Stimulated activated CD4-positive, alpha-beta T cell treated with anti-CD3 and anti-CD28 coated beads, Interleukin-1b, Interleukin-23, amount 100 ng/mL, for 24 hours (primary cell): ENCODE measurements around the gene ALDH5A1.

ENCODE experiments used
- DNase-seq, 4 experiments: peaks; one replicate each; pipeline ENCODE4 v3.0.0-alpha.2; 2020; ENCODE audit warnings: low read depth in 4 of 4, low spot score in 1 of 4

ALDH5A1 gene

DNA sequence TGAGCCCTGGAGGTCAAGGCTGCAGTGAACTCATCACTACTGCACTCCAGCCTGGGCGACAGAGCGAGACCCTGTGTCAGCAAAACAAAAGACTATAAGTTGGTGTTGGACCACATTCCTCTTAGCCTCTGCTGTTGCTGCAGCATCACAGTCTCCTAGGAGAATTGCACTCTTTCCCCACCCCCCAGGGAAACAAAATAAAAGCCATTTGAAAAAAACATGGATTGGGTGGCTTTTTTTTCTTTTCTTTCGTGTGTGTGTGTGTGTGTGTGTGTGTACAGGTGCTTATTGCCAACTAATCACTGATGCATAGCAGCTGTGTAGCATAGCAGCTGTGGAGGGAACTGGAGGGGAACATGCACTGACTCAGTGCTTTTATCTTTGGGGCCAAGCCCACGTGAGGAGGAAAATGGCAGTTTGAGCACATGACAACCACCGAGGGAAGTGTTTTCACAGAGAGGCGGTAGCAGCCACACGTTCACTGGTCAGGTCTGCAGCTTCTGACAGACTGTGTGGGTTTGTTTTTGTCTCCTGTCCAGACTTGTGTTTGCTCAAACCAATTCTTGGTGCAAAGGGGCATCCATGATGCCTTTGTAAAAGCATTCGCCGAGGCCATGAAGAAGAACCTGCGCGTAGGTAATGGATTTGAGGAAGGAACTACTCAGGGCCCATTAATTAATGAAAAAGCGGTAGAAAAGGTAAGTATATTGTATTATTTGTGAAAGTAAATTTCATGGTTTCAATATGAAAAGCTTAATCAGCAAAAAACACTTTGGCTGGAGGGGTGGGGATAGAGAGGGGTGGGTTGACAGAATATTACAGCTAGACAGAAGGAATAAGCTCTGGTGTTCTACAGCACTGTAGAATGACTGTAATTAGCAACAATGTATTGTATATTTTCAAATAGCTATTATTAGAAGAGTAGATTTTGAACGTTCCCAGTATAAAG is 27.7 kb downstream of the ALDH5A1 start:
- no peak for DNase-seq

DNA sequence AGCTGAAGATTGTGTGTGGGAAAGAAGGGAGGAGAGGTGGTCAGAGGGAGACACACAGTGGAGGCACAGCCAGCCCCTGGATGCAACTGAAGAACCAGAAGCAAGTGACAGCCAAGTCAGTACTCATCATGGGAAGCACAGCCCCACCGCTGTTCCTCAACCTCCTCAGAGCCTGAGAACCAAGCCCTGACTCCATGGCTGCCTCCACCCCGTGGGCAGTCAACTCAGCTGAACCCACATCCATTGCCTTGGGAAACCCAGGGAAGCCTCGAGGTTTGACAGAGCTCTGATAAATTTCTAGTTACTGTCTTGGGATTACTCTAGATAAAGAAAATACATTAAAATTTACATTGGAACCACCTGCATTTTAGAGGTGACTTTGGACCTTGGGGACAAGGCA is 29.6 kb downstream of the ALDH5A1 start:
- no peak for DNase-seq

DNA sequence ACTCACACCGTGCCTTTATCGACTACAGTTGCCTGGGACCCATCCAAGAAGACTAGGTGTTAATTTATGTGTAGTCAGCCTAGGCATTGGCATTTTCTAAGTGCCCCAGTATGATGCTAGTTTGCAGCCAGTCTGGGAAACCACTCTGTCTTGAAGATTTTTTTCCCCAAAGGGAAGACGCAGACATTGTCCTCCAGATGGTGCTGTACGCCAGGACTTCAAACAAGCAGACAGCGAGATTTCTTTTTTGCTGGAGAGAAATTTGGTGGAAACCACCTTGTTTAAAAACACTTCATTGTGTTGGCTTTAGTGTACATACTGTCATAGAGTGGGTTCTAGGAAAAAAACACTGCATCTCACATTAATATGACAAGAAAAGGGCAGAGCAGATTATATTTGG is 30.0 kb downstream of the ALDH5A1 start:
- no peak for DNase-seq

DNA sequence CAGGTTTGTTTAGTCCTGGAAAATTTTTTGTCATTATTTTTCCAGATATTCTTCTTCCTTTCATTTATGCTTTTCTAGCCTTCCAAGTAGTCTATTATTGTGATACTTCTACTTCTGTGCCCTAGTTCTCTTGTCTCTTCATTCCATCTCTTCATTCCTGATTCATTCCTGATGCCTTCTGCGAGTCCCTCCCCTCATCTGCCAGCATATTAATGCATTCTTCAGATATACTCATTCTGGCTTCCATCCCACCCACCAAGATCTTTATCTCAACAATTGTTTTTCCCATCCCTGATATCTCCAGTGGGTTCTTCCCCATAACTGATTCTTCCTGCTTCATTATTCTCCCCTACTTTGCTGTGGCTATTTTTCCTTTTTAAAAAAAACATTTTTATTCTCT is 35.2 kb downstream of the ALDH5A1 start:
- DNase-seq = no peak

DNA sequence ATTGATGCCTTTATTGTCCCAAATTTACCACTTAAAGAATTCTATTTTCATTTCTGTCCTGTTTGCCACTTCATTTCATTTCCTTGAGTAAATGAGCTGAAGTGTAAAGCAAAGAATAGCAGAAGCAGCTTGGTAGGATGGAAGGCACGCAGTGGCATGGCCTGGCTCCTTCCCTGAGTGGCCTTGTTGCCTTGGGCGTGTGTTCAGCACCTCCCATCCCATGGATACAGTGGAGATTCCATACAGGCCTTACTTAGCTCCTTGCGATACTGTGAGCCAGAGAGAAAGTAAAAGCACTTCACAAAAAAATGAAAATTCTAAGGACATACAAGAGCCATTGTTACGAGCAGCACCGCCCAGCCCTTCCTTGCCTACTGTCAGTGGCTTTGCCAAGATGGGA is 39.6 kb downstream of the ALDH5A1 start:
- no peak for DNase-seq

DNA sequence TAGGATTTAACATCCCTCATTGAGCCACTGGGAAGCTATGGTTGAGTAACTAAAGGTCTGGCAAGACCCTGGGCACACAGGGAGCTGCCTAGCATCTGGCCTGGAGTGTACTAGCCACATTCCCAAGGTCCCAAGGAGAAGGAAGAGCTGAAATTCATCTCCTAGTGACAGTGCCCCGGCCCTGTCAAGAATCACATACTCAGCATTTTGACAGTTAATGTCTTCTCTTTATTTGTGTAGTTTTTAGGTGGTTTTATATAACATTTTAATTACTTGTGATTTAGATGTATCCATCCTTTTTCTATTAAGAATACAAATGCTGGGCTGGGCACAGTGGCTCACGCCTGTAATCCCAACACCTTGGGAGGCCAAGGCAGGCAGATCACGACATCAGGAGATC is 40.4 kb downstream of the ALDH5A1 start:
- DNase-seq = no peak

DNA sequence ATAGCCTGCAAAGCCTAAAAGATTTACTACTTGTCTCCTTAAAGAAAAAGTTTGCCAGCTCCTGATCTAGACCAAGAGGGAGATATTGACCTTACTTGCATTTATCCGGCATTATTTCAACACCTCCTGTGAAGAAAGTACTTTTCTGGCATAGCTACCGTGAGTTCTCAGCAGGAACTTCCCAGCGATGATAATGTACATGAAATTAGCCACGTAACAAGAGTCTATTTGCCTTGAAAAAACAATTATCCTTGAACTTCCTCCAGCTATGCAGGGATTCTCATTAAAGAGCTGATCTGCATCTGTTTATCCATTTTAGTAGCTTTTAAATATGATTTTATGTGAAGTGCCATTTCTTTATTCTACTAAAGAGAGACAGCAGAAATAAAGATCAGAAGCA is 41.7 kb downstream of the ALDH5A1 start:
- no peak for DNase-seq

DNA sequence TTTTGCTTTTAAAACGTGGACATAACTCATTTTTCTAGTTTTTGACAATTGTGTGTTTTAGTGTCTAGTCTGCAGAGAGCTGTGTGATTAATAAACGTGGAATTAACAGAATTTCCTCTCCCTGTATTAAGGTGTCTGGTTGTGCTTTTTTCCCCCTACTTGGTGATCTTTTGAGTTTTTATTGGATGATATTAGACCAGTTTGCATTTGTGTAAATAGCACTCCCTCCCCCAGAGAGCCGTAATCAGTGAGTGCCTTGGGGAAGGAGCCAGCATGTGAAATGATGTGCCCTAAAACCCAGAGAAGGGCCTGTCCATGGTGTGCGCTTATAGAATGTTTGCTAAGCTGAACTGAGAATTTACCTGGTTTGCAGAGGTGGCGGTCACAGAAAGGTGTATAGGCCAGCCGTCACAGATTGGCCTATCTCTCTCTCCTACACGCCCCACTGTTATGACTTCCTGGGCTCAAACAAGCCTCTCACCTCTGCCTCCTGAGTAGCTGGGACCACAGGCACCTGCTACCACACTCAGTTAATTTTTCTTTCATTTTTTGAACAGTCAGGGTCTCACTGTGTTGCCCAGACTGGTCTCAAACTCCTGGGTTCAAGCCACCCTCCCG is 42.4 kb downstream of the ALDH5A1 start:
- DNase-seq = no peak

DNA sequence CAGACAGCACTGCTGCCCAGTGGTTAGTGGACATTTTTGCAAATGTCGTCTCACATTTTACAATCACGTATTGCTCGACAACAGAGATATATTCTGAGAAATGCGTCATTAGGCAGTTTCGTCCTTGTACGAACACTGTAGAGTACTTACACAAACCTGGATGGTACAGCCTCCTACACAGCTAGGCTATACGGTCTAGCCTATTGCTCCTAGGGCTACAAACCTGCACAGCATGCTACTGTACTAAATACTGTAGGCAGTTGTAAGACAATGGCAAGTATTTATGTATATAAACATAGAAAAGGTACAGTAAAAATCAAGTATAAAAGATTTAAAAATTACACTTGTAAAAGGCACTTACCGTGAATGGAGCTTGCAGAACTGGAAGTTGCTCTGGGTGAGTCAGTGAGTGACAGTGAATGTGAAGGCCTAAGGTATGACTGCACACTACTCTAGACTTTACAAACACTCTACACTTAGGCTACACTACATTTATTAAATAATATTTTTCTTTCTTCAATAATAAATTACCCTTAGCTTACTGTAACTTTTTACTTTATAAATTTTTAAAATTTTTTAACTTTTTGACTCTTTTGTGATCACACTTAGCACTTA is 43.1 kb downstream of the ALDH5A1 start:
- no peak for DNase-seq

DNA sequence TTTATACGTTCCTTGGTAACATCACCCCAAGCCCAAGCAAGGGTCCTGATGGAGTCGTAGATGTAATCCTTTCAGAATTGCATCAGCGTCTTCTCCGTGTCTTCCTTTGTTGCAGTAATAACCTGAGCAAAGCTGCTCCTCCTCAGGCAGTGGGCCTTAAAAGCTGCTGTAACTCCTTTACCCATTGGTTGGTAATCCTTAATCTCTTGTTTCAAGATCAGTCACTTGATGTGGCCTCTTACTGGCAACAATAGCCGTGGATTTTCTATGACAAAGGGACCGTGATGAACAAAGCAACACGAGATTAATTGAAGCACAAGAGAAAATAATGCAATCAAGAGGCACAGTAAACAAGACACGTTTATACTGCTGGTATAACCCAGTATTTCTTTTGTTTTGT is 44.6 kb downstream of the ALDH5A1 start:
- no peak for DNase-seq

DNA sequence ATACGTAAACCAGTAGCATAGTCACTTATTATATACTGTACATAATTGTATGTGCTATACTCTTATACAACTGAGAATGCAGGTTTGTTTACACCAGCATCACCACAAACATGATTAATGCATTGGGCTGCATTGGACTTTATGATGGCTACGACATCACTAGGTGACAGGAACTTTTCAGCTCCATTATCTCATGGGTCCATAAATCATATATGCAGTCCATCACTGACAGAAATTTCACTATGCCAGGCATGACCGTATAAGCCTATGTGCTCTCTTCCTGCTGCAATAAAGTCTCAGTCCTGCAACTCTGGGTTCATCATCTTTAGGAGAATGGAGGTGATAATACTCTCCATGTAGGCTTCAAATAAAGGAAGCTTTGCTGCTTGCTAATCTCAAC is 45.4 kb downstream of the ALDH5A1 start:
- DNase-seq = no peak

DNA sequence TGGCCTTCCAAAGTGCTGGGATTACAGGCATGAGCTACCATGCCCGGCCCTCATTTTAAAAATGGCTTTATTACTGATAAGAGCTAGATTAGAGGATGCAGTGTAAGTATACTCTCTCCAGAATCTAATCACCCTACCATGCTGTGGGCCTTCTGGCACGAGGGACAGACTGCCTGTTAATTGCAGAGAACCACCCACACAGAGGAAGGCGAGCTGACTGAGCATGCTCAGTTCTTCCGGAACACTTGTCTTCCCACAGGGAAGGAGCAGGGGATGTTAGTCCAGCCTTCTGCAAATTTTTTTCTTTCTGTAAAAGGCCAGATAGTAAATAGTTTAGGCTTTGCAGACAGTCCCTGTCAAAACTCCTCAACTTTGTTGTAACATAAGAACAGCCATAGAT is 48.9 kb downstream of the ALDH5A1 start:
- DNase-seq = no peak

DNA sequence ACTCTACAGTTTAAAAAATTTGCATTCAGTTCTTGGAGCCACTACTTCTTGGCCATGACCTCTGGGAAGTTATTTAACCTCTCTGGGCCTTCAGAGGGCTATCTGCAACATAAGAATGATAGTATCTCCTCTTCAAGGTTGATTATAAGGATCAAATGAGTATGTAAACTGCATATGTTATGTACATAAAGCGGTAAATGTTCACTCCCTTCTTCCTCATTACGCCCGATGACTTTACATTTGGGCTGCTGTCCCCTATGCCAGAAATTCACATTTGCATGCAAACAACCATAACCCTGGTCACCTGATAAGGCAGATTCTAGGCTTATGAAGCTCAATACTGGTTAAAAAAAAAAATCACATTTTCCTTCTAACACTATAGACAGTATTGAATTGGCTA is 50.4 kb downstream of the ALDH5A1 start:
- DNase-seq = no peak

DNA sequence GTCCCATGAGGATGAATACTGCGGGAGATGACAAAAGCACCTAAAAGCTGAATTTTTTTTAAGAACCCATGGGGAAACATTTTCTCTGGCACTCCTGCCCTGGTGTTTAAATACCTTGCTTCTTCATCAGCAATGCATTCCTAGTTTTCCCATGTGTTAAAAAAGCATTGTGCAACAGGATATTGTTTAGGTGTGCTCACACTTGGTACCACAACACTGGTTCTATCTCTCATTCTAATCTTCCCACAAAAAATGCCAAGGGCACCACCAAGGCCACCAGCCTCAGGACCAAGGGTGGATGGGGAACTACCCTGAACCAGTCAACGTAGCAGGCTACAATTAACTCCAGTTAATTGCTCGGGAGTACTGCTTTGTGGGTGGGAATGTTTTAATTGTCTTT is 50.9 kb downstream of the ALDH5A1 start:
- no peak for DNase-seq

DNA sequence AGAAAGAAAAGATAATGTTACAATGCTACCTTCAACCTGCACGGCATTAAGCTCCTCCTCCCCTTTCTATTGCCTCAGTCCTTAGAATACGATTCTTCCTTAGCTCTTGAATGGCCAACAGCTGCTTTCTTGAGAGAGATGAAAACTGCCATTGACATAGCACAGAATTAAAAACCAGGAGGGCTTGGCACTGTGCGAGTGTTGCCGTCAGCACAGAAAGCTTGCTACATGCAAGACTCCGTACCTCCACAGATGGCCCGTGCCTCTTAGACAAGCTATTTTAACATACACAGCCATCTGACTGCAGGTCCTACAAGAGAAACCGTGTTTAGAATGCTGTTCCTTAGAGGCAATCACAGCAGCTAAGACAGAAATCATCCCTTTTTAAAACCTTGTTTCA is 51.7 kb downstream of the ALDH5A1 start:
- no peak for DNase-seq

DNA sequence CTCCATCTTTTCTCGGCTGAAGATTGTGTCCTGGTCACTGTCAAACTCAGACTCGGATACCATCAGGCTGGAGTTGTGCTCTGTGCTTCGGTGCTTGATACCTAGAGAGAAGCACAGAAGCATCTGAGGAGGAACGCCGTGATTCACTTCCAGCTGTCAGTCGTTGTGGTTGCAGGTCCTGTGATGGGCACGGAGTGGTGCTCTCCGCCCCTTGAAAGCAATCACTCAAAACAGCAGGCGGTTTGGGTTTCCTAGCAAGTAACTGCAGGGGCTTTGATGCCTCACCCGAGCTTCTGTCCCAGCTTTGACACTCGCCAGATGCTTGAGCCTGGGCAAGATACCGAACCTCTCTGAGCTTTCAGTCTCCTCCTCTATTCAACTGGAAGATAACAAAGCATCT is 52.5 kb downstream of the ALDH5A1 start:
- DNase-seq = peak in 3 of 4 experiments; percentile 1 to 5 (median 4)

DNA sequence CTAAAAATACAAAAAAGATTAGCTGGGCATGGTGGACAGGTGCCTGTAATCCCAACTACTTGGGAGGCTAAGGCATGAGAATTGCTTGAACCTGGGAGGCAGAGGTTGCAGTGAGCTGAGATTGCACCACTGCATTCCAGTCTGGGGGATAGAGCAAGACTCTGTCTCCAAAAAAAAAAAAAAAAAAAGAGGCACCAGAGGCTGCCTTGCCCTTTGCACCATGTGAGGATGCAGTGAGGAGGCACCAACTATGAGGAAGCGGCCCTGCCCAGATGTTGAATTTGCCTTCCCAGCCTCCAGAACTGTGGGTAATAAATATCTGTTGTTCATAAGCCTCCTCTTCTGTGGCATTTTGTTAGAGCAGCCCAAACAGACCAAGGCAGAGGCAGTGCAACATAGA is 54.4 kb downstream of the ALDH5A1 start:
- DNase-seq = no peak

DNA sequence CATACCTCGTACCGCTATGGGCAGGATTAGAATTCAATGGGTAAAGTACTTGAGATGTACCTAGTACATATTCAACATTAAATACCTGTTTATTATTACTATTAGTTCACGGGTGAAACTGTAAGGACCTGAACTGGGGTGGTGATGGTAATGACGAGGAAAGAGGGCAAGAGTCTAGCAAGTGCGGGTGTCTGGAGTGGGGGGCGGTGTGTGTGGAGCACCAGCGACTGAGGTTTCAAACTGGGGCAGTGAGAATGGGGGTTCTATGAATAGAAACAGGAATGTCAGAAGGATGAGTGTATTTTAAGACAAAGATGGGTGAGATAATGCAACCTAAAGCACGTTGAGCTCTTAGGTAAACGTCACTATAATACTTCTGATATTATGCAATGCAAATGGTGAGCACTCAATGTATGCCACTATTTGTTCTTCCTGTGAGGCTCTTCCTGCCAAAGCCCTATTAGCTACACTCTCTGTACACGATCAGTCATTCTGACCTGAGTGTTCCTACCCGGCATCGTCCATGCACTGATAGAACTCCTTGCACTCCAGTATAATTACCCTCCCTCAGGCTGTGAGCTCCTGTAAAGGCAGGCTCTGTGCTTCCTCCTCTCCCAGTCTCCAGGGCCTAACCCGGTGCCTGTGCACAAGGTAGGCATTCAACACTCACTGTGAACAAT is 55.0 kb downstream of the ALDH5A1 start:
- no peak for DNase-seq

DNA sequence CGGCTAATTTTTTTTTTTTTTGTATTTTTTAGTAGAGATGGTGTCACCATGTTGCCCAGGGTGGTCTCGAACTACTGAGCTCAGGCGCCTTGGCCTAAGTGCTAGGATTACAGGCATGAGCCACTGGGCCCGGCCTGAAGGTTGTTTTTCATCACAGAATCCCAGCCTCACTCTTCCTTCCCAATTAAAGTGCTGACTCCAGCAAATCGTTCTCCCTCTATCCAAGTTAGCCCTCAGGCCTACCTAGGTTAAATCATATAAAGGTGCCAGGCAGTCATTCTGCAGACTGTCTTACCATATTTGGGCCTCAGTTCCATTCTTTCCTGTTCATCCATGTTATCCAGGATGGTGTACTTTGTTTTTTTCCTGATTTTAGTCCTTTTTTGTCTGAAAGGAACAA is 56.4 kb downstream of the ALDH5A1 start:
- DNase-seq = no peak

DNA sequence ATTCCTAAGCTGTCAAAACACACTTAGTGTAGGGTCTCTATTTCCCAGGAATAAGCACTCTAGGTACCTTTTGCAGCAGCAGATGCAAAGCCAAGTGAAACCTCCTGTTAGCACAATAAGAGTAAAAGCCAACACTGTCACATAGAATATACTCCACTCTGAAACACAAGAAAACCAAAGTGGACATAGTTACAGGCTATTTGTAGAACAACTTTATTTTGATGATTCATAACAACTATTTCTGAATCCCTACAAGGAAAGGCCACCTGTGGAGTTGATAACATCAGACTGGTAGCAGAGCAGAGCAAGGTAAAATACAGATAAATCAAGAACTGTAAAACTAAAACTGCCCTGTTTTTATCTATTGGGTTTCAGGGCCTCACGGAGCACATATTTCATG is 59.7 kb downstream of the ALDH5A1 start:
- no peak for DNase-seq

DNA sequence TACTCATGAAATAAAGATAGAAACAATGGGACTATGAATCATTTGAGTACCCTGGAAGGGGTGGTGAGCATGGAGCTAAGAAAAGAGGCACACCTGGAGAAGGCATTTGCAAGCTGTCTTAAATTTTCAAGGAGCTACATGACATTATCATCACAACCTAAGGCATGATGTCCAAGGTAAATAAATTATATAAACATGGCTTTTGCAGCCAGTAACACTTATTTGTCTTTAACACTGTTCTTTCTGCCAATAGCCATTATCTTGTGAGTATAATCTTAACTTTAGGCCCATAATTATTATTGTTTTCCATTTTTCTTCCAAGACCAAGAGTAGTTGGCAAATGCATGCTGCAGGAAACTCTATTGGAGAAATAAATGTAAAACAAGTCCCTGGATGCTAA is 63.7 kb downstream of the ALDH5A1 start:
- DNase-seq = no peak

DNA sequence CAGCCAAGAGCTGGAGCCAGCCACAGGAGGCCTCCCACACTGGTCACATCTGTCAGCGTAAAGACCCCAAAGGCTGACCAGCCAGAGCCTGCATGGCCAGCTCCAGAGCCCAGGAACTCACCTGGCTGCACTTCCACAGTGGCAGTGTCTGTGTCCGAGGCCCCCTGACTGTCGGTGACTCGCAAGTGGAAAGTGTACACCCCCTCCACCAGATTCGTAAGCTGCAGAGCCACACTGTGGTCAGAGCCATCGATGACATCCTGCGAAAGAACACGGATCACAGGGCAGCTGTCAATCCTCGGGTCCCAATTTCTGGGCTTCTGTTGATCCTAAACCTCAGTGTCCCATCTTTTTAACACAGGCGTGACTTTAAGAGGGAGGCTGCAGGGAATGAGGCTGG is 69.3 kb downstream of the ALDH5A1 start:
- DNase-seq = no peak
